GM12891 (cell line): ENCODE measurements around the gene MELTF.

Experiments
- DNase-seq: peaks from one replicate; pipeline ENCODE4 v3.0.0; 2011; ENCODE audit warnings: low spot score; ENCODE audit not compliant: insufficient read length
- FAIRE-seq: peaks from 2 replicates; lab custom pipeline; 2011; peaks lifted over from hg19 to GRCh38; lab: Jason Lieb, UNC
- PAX5 ChIP-seq: IDR thresholded peaks from 2 replicates; pipeline ENCODE4 v1.6.1; 2011; ENCODE audit warnings: low read length, moderate library complexity, mild to moderate bottlenecking; ENCODE audit not compliant: insufficient read depth, severe bottlenecking
- POLR2A ChIP-seq: IDR thresholded peaks from 2 replicates; pipeline ENCODE4 v1.6.1; 2011; ENCODE audit warnings: low read depth, low read length, control low read depth
- POLR2AphosphoS5 ChIP-seq: IDR thresholded peaks from 2 replicates; pipeline ENCODE4 v1.6.1; 2011; ENCODE audit warnings: low read depth, low read length, control low read depth
- POU2F2 ChIP-seq: IDR thresholded peaks from 2 replicates; pipeline ENCODE4 v1.6.1; 2011; ENCODE audit warnings: low read depth, mild to moderate bottlenecking, control low read depth, low read length, moderate library complexity
- SPI1 ChIP-seq: IDR thresholded peaks from 2 replicates; pipeline ENCODE4 v1.6.1; 2011; ENCODE audit warnings: low read depth, low read length, control low read depth
- TAF1 ChIP-seq: IDR thresholded peaks from 2 replicates; pipeline ENCODE4 v1.6.1; 2011; ENCODE audit warnings: low read depth, low read length, control low read depth

The MELTF gene

GRCh38 chr3:197010556-197011351, 18.9 kb downstream of the MELTF start:
- DNase-seq: no peak
- no peak for FAIRE-seq
- TF ChIP-seq POU2F2: no peak
- TF ChIP-seq TAF1: no peak
- TF ChIP-seq POLR2AphosphoS5: no peak
- TF ChIP-seq PAX5: no peak
- TF ChIP-seq POLR2A: no peak
- no peak for TF ChIP-seq SPI1

GRCh38 chr3:197009532-197010019, 20.0 kb downstream of the MELTF start:
- TF ChIP-seq POLR2A: no peak
- TF ChIP-seq POU2F2: no peak
- no peak for TF ChIP-seq TAF1
- TF ChIP-seq POLR2AphosphoS5: no peak
- no peak for TF ChIP-seq SPI1
- DNase-seq: no peak
- no peak for FAIRE-seq

- TF ChIP-seq PAX5: no peak
- TF ChIP-seq POLR2AphosphoS5: no peak
- TF ChIP-seq POLR2A: no peak
- FAIRE-seq (no peak), DNase-seq (no peak)
Observed at GRCh38 chr3:197008436-197009209, 21.0 kb downstream of the MELTF start.

- DNase-seq (no peak), FAIRE-seq (no peak)
- TF ChIP-seq POLR2A (no peak), POU2F2 (no peak), SPI1 (no peak), POLR2AphosphoS5 (no peak), PAX5 (no peak), TAF1 (no peak)
Observed at GRCh38 chr3:197007953-197008352, 21.7 kb downstream of the MELTF start.

GRCh38 chr3:197007296-197007940, 22.2 kb downstream of the MELTF start:
- FAIRE-seq (no peak), DNase-seq (no peak)
- no peak for TF ChIP-seq TAF1
- no peak for TF ChIP-seq POU2F2
- no peak for TF ChIP-seq SPI1
- no peak for TF ChIP-seq POLR2AphosphoS5
- TF ChIP-seq PAX5: no peak
- no peak for TF ChIP-seq POLR2A

- no peak for DNase-seq
- FAIRE-seq: no peak
- TF ChIP-seq PAX5 (no peak), POU2F2 (no peak), POLR2A (no peak), TAF1 (no peak), POLR2AphosphoS5 (no peak), SPI1 (no peak)
Observed at GRCh38 chr3:197006860-197007259, 22.8 kb downstream of the MELTF start.

- DNase-seq (no peak), FAIRE-seq (no peak)
- TF ChIP-seq POU2F2: no peak
- TF ChIP-seq SPI1: no peak
- TF ChIP-seq PAX5: no peak
Observed at GRCh38 chr3:197006446-197006845, 23.2 kb downstream of the MELTF start.

GRCh38 chr3:197003461-197004385, 25.9 kb downstream of the MELTF start:
- no peak for DNase-seq
- TF ChIP-seq PAX5: no peak
- TF ChIP-seq POLR2A: no peak
- no peak for TF ChIP-seq POLR2AphosphoS5
- FAIRE-seq: no peak
